GM21619 (cell line): Measurements from ENCODE around the gene KTI12.
A peak's percentile ranks its signal among the peaks of the same experiment; 100 is the strongest.
"Not testable (repeated sequence)": the region's sequence is repeated elsewhere in the genome, so short reads cannot be mapped to it uniquely, and the experiment has no call there.

Experiments
- ATAC-seq: cut with Tn5 transposase; IDR thresholded peaks from one replicate; pipeline ENCODE4 v1.9.1; 2021; ENCODE audit not compliant: unreplicated experiment

Gene KTI12

DNA sequence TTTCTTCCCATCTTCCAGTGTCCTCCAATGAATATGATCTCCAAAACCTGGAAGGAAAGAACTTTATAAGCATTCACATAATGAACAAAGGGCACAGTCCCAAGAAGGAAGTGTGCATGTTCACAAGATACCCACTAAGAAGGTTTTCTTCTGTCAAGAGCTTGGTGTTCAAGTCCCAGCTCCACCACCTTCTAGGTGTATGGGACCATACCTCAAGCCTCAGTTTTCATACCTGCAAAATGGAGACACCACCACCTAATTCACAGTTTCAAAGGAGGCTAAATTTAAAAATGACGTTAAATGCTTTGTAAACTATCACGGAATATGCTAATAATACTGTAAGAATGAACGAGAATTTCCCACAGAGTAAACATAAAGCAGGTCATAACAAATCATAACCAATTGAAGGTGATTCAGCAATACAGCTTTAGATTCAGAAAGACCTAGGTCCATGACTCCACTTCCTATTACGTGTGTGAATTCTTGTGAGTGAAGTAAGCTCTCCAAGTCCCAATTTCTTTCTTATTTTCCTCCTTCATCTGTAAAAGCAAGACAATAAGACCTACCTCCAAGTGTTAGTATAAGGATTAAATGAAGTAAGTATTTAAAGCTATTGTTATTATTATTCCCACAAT lies 8.1 kb upstream of the KTI12 start:
- ATAC-seq: no peak

DNA sequence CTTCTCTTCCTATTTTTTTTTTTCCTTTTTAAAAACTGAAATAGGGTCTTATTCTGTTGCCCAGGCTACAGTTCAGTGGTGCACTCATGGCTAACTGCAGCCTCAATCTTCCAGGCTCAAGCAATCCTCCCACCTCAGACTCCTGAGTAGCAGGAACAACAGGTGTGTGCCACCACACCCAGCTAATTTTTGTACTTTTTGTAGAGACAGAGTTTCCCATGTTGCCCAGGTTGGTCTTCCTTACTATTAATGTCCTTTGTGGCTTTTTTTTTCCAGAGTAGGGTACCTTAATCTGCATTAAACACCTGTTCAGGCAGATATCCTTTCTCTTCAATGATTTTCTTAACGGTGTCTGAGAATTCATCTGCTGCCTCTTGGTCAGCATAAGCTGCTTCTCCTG lies 4.3 kb upstream of the KTI12 start:
- ATAC-seq: no peak

DNA sequence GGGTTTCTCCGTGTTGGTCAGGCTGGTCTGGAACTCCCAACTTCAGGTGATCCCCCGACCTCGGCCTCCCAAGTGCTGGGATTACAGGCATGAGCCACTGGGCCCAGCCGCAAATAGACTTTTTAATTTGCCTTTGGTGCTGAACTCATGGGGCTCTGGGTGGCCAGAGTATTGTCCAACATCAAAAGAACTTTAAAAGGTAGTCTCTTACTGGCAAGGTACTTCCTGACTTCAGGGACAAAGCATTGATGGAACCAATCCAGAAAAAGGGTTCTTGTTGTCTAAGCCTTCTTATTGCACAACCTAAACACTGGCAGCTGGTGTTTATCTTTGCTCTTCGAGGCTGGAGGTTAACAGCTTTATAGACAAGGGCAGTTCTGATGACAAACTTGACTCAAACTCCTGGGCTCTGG lies 3.8 kb upstream of the KTI12 start:
- ATAC-seq: no peak

DNA sequence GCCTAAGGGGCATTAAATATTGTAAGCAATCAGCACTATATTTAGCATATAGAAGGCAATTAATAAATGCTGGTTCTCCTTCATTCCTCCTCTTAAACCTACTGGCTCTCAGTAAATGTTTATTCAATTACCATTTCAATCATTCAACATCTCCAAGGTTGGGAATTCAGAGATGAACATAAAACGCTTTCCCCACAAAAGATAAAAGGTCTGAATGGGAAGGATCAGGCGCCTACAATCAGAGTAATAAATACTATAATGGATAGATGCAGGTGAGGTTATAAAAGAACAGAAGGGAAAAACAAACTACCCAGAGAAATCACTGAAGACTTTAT lies 407 bp upstream of the KTI12 start:
- ATAC-seq: no peak

DNA sequence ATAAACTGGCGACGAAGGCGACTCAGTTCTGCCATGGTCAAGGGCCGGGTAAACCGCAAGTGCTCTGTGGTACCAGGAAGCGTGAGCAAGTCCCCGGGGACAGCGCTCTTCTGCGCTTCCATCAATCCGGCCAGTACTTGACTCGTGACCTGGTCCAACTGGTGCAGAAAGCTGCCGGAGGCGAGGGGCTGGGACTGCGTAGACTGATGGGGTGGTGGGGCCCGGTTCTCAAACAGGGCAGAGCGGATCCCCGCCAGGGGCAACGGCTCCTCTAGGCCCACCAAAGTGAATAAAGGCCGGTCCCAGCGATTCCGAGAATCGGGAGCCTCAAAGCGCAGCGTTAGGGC lies 852 bp downstream of the KTI12 start:
- peak; percentile 47 for ATAC-seq

DNA sequence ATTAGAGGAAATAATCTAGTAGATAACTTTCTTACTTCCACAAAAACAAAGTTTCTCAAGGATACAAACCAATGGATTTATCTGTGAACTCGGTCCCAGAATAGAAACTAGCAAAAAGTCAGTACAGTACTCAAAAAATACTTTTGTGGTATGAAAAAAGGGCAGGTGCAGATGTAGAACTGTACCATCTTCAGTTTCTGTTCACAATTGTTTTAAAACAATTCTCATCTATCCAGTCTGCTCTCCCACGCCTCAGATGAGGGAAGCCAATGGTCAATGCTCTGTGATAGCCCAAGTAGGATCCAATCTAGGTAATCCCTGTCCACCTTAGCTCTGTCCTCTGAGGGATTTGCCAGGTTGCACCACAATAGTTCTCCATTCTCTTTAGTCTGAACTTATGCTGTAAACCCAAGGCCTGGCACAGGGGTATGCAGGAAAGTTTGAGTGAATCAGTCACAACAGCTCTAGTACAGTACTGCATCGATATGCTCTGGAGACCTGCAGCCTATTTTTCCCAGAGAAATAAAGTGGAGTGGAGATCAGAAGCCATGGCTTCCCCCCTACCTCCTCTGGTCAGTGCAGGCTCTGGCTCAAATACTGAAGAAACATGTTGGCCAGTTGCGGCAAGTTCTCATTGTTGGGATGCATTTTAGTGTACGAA lies 1.4 kb downstream of the KTI12 start:
- ATAC-seq: peak; percentile 24

DNA sequence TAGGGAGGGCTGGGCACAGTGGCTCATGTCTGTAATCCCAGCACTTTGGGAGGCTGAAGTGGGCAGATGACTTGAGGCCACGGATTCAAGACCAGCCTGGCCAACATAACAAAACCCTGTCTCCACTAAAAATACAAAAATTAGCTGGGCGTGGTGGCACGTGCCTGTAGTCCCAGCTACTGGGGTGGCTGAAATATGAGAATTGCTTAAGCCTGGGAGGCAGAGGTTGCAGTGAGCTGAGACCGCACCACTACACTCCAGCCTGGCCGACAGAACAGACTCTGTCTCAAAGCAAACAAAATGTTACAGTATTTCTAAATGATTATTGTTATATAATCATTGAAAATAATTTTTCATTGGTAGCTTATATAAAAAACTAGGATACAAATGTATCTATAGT lies 4.8 kb downstream of the KTI12 start:
- ATAC-seq: not testable (repeated sequence)

DNA sequence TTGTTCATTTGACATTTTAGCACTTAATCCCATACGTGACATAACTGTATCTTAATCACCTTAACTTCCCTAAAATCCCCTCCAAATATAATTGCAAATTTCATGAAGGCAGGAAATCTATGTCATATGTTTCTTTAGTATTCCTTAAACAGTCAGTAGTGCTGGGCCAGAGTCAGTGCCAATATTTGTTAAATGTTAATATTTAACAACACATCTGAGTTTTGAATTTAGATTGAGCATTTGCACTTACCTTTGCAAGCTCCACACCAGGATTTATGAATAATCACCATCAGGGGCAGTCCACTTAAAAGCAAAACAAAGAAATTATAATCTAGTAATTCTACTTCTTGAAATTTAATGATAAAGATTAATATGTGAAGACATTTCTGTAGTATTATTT lies 5.3 kb downstream of the KTI12 start:
- no peak for ATAC-seq

DNA sequence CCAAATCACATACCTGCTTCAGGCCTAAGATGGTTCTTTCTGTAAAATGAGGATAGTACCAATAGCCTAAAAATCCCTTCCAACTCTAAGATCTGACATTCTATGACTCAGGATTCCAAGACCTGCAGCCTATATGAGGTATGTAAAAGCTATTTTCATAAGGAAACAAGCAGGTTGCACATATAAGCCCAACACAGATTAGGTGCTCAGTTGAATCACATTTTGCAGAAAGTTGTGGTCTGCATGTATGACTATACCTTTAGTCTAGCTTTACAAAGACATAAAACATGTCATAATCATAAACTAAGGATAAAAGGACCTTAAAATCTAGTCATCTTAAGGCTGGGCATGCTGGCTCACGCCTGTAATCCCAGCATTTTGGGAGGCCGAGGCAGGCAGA lies 7.3 kb downstream of the KTI12 start:
- no peak for ATAC-seq

DNA sequence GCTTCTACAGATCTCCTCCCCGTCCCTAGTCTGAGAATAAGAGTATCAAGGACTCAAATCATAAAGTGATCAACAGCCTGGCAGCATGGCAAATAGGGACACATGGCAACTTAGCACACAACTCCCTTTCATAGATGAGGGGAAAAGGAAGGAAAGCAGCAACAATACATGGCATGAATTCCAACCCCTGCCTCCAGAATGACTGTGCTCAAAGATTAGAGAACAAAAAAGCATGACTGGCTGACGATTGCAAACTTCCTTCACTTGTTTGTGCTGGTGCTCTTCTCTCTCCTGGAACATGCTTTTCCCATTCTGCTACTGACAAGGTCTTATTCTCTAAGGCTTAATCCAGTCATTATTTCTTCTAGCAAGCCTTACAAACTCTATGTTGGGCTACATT lies 11.5 kb downstream of the KTI12 start:
- no peak for ATAC-seq

DNA sequence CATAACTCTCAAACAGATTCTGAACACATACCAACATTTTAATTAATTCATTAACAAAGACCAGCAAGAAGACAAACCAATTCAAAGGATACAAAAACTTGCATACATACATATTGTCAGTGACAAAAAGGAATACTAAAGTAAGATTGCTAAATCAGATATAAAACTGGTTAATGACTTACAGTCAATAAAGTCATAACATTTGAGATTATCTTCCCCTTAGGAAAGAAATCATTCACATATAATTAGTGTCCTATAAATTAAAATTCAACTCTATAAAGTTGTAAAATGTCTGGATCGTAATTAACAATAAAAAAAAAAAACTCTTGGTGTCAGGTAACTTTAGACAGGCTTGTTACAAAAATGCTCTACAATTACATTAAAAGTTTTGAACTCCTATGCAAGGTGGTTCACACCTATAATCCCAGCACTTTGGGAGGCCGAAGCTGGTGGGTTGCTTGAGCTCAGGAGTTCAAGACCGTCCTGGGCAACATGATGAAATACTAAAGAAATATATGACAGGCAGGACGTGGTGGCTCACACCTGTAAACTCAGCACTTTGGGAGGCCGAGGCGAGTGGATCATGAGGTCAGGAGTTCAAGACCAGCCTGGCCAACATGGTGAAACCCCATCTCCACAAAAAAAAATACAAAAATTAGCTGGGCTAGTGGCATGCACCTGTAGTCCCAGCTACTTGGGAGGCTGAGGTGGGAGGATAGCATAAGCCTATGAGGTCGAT lies 25.4 kb downstream of the KTI12 start:
- no peak for ATAC-seq

DNA sequence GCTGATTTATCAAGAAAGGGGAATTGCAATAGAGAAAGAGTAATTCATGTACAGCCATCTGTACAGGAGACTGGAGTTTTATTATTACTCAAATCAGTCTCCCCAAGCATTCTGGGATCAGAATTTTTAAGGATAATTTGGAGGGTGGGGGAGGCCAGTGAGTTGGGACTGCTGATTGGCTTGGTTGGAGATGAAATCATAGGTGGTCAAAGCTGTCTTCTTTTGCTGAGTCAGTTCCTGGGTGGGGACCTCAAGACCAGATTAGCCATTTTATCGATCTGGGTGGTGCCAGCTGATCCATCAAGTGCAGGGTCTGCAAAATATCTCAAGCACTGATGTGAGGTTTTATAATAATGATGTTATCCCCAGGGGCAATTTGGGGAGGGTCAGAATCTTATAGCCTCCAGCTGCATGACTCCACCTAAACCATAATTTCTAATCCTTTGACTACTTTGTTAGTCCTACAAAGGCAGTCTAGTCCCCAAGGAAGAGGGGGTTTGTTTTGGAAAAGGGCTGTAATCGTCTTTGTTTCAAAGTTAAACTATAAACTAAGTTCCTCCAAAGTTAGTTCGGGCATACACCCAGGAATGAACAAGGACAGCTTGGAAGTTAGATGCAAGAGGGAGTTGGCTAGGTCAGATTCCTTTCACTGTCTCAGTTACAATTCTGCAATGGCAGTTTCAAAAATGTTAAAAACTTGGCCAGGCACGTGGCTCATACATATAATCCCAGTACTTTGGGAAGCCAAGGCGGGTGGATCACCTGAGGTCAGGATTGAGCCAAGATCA lies 26.2 kb downstream of the KTI12 start:
- no peak for ATAC-seq

DNA sequence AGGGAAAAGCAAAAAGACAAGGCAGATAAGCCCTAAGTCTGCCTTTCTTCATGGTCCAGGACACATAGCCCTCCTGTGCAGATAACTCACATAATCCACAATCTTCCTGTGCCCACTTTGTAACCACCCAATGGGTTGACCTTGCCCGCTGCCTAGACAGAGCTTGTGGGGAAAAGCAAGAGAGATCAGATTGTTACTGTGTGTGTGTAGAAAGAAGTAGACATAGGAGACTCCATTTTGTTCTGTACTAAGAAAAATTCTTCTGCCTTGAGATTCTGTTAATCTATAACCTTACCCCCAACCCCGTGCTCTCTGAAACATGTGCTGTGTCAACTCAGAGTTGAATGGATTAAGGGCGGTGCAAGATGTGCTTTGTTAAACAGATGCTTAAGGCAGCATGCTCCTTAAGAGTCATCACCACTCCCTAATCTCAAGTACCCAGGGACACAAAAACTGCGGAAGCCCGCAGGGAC lies 27.5 kb downstream of the KTI12 start:
- not testable (repeated sequence) for ATAC-seq

DNA sequence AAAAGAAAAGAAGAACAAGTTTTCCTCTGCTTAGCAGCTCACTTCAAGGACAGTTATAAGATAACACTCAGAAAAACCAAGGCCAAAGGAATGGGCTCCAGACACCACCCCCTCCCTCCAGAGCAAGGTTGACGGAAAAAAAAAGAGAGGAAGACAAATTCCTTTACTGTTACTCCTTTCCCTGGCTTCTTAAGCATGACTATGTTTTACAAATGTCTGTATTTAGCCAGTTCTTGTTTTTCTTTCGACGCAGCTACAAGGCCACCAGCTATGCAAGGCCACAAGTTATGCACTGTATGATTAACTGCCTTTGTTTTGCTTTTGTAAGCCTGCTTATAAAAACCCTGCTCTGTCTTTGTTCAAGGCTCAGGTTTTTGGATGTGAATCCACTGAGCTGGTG lies 28.1 kb downstream of the KTI12 start:
- ATAC-seq: not testable (repeated sequence)

DNA sequence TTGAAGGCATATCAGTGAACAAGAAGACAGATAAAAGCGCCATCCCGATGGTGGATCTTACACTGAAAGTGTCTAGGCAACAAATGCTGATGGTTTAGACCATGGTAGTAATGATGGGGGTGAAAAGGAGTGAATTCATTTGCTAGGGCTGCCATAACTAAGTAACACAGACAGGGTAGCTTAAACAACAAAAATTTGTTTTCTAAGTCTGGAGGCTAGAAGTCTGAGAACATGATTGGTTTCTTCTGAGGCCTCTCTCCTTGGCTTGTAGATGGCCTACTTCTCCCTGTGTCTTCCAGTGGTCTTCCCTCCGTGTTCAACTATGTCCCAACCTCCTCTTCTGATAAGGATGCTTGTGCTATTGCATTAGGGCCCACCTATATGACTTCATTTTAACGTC lies 29.7 kb downstream of the KTI12 start:
- ATAC-seq: no peak

DNA sequence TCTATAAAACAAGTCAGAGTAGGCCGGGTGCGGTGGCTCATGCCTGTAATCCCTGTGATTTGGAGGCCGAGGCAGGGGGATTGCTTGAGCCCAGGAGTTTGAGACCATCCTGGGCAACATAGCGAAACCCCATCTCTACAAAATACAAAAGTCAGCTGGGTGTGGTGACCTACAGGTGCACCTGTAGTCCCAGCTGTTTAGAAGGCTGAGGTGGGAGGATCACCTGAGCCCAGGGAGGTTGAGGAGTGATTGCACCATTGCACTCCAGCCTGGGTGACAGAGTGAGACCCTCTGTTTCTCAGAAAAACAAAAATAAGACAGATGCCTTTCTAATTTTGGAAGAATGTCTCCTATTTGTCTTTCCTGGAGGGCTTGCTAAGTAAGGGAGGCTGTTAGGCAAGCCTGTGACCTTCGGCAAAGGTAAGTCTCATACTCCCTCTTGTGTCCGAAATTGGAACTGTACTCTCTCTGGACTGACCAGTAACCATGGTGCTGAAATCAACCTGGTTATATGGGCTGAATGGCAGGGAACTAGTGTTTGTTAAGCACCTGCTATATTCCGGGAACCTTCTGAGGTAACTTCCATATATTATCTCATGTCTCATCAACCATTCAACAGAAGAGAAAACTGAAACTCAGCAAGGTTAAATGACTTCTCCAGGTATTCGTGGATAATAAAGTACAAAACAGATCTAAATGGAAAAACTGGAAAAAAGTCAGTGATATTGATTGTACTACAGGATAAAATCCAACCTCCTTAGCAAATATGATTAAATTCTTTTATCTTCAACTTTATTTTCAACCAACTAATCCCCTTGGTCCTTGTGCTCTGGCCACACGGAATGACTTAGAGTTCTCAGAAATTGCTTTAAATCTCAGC lies 31.3 kb downstream of the KTI12 start:
- ATAC-seq: peak; percentile 72

DNA sequence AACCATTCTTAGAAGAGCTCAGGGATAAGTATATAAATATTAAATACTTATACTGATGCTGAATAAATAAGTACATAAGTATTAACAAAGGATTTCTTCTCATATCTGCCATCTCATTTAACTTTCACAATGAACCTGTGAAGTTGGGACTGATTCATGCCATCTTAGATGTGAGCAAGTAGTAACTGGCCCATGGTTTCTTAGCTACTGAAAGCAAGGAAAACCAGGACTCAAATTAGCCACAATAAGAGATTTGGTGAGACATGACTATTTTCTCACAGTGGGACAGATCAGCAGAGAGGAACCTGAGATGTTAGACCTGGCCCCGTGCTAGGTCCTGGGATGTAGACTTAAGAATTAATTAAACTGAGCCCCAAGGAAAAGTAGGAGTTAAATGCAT lies 34.9 kb downstream of the KTI12 start:
- ATAC-seq: no peak

DNA sequence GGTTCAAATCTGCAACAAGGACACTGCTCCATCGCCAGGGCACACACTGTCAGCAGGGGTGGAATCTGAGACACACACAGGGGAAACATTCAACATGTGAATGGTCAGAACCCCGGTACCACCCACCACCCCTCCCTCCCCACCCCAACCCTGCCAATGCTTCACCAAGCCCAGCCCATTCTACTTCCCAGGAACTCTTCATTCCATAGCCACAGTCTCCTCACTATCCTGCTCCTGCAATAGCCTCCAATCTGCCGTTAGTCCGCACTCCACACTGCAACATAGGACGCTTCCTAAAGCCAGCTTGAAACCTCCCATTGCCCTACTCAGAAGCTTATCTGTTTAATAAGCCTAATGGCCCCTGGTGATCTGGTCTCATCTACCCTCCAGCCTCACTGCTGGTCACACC lies 35.6 kb downstream of the KTI12 start:
- no peak for ATAC-seq

DNA sequence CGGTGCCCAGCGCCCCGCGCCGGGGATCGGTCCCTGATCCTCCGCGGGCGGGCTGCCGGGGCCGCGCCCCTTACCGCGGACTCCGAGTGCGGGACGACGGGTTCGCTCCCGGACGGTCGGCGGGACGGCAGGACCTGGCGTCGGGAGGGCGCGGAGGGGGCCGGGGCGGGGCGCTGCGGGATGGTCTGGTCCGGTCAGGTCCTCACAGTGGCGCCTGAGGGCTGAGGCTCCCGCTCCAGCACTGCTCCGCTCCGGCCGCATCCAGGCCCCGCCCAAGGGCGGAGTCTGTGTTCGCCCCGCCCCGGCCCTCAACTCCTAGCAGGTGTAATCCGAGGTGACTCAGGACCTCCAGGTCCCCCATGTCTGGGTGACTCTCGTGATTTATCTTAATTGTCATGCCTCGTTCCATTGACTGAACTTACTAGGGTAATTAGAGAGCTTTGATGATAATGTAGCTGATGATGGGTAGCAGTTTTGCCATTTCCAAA lies 43.1 kb downstream of the KTI12 start, which contains the start of gene RAB3B:
Gene RAB3B (minus strand): TSS at position 223 of the 488 bp plus-strand sequence. CDS start 13,583 bp downstream, outside the sequence.
- peak; percentile 80 for ATAC-seq
